Cardiac fibroblast (primary cell): Measurements from ENCODE around the gene OSGEP.
A peak's percentile ranks its signal among the peaks of the same experiment; 100 is the strongest.

Experiments
- DNase-seq, 2 donors: peaks; one replicate each; pipeline versions ENCODE4 v3.0.0 to v3.0.0-alpha.2; 2010; ENCODE audit warnings: low read depth in 2 of 2
- H3K4me3 ChIP-seq, 2 donors: replicated peaks in 1 of 2; 1 replicate in 1 of 2; 2 replicates in 1 of 2; pipeline ENCODE4 v1.5.1; 2011; ENCODE audit warnings: low read depth in 2 of 2, low read length in 2 of 2, mild to moderate bottlenecking in 2 of 2, moderate library complexity in 1 of 2
- TF ChIP-seq, protein P1 (sequence below): IDR thresholded peaks from one replicate; pipeline ENCODE4 v1.5.1; 2011; ENCODE audit warnings: low read depth, mild to moderate bottlenecking, low read length, inconsistent platforms

Gene OSGEP

DNA sequence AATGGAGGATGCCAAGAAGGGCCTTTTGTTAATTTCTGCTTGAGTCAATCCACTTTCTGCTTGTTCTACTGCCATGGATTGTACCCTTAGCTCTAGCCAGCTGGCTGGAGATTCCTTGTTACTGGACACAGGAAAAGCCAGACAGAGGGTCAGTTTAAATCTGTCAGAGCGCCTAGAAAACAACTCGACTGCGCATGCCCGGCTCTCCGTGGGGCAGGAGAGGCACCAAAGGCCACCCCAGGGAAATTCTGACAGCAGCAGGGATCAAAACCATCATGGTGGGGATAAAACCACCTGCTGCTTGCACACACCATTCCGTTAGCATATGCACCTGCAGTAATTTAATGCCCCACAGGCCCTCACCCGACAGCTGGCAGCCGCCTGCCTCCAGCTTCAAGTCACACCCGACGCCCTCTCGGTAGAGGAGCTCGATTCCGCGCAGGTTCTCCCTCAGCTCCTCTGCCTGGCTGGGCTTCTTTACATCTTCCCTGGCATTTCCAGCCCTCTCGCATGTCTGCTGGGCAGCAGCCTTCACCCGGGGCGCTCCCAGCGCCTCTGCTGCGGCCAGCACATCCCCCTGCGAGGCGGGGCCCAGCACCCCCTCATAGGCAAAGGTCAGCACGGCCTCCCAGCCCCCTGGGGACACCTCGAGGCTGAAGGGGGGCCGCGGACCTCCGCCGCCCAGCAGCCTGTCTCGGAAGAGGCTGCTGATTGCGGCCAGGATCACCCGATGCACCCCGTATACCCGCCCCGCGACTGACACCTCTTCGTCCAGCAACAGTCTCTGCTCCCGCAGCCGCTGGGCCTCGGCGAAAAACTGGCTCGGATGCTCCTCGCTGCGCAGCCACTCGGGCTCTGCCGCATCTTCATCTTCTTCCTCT is 19.7 kb downstream of the OSGEP start:
- TF ChIP-seq, protein P1, sequence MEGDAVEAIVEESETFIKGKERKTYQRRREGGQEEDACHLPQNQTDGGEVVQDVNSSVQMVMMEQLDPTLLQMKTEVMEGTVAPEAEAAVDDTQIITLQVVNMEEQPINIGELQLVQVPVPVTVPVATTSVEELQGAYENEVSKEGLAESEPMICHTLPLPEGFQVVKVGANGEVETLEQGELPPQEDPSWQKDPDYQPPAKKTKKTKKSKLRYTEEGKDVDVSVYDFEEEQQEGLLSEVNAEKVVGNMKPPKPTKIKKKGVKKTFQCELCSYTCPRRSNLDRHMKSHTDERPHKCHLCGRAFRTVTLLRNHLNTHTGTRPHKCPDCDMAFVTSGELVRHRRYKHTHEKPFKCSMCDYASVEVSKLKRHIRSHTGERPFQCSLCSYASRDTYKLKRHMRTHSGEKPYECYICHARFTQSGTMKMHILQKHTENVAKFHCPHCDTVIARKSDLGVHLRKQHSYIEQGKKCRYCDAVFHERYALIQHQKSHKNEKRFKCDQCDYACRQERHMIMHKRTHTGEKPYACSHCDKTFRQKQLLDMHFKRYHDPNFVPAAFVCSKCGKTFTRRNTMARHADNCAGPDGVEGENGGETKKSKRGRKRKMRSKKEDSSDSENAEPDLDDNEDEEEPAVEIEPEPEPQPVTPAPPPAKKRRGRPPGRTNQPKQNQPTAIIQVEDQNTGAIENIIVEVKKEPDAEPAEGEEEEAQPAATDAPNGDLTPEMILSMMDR = no peak
- peak overlapping the region; percentile 14 to 15 for H3K4me3 ChIP-seq
- peak in 1 of 2 donors; percentile 49 for DNase-seq

DNA sequence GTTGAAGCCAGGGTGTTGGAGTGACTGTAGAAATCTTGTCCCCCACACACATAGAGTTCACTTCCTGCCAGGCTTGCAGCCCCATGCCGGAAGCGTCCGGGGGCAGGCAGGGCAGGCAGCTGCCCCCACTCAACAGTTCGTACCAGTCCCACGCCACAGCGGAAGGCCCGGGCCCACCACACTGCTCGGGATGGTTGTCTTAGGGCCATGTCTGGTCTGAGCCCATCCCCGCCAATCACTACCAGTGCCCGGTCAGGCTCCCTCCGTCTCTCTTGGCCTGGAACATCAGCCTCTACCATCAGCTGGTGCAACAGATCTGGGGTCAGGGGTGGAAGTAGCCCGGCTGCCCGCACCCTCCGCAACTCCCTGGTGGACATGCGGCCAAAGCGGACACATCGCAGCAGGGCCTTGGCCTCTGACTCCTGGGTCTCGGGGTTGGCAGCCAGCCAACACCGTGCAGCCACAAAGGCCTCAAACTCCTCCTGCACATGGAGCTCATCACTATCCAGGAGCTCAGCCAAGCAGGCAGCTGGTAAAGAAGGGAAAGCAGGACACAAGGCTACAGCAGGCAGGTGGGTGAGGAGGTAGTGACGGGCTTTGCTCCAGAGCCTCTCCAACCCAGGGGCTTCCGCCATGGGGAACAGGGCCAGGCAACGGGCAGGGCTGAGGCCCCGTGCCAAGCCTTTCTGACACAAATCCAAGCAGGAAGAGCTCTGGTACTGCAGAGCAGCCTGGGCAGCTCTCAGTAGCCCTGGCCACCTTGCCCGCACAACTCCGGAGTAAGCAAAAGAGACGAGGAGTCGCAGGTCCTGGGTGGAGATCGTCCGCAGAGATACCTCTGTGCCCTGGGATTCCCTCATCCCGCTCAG is 24.6 kb downstream of the OSGEP start:
- DNase-seq = no peak
- TF ChIP-seq, protein P1 = no peak
- no peak overlapping the region for H3K4me3 ChIP-seq

DNA sequence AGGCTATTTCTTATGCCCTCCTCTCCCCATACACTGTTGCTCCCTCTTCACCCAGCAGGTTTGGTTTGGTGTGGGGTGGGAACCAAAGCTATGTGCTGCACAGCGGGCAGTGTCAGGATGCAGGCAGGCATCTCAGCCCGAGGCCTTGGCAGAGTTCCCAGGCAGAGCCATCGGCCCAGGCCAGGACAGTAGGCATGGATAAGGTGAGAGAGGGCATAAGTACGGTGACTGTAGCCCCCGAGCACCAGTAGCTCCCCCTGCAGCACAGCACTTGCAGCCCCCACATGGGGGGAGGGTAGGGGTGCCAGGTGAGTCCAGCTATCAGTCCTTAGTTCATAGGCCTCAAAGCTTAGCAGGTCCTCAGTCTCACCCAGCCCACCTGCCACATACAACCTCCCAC is 25.8 kb downstream of the OSGEP start:
- TF ChIP-seq, protein P1 = no peak
- H3K4me3 ChIP-seq = no peak overlapping the region
- DNase-seq = no peak

DNA sequence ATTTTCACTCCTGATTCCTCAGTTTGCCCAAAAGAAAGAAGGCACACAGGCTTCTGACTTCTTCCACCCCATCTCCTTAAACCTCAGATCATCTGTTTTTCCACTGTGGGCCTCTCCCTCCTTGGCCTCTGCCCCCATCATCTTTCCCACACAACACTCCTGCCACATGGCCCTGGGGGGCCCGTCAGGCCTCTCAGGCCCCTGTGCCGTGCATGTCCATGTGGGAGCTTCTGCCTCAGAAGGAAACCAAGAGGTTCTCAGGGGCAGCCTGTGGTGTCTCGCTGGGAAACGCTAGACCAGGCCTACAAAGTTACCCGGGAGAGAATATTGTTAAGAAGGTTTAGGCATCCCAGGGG is 26.6 kb downstream of the OSGEP start:
- TF ChIP-seq, protein P1 = no peak
- DNase-seq = no peak
- H3K4me3 ChIP-seq = no peak overlapping the region

DNA sequence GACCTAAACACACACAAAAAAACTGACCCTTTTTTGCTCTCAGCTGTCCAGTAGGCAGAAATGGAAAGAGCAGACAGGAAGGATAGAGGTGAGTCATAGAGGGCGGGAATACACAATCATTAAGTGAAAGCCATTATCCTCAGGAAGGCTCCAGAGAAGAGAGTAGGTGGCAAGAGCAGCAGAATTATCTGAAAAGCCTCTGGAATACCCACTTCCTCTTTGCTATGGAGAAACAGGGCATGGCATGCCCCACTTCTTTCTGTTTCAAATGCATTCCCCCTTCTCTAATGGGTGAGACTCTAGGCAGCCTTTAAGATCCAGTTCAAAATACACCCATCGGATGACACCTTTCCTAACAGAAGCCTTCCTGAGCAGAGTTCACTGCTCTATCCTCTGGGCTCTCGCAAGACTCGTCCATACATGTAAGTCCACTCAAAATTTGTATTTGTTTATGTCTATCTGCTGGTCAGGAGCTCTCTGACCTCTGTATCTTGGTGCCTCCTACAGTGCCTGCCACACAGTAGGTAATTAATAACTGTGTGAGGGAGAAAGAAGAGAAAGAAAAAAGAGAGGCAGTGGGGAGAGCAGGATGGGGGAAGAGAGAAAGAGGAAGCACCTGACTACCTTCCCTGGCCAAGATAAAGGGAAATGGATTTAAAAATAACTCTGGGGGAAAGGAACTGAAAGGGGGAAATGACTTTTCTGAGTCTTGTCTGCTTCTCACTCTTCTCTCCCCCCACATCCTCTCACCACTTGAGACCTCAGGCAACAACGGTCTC is 27.2 kb downstream of the OSGEP start:
- DNase-seq = peak; percentile 54 to 61
- TF ChIP-seq, protein P1 = no peak
- H3K4me3 ChIP-seq = no peak overlapping the region

DNA sequence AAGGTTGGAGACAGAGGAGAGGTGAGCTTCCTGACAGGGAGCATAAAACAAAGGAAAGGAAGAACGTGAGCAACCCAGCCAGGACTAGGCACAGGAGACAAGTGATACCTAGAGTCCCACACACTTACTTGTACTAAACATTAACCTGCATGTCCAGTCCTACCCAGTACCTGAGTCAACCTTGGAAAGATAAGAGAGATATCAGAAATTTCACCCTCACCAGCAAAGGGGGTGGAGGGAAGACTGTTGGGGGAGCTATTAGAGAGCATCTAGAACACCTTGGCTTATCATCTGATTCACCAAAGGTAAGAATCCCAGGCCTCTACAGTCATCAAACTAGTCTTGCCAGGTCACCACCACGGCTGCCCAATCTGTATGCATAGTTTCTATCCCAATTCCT is 29.8 kb downstream of the OSGEP start:
- H3K4me3 ChIP-seq = no peak overlapping the region
- TF ChIP-seq, protein P1 = no peak
- DNase-seq = no peak
